HEK293 (cell line): ENCODE data around the gene SPRTN.
A peak's percentile ranks its signal among the peaks of the same experiment; 100 is the strongest.

Experiments
- BCL11B ChIP-seq: fragments of 450-650 bp; formaldehyde crosslinking; IDR thresholded peaks from 2 replicates; pipeline ENCODE4 v1.5.1; 2016; ENCODE audit warnings: low read depth, missing biosample characterization, missing genetic modification characterization
- FEZF1 ChIP-seq: fragments of 450-650 bp; formaldehyde crosslinking; IDR thresholded peaks from 2 replicates; pipeline ENCODE4 v1.5.1; 2016; ENCODE audit warnings: missing biosample characterization, missing genetic modification characterization
- IKZF3 ChIP-seq: fragments of 450-650 bp; IDR thresholded peaks from 2 replicates; pipeline ENCODE4 v1.5.0; 2018; ENCODE audit warnings: missing biosample characterization, mild to moderate bottlenecking, missing genetic modification characterization, moderate library complexity
- MEIS1 ChIP-seq: sonication (generic); formaldehyde crosslinking; IDR thresholded peaks from 2 replicates; pipeline ENCODE4 v1.8.1; 2022; ENCODE audit warnings: missing genetic modification reagents, mild to moderate bottlenecking, borderline replicate concordance
- PATZ1 ChIP-seq: fragments of 450-650 bp; formaldehyde crosslinking; IDR thresholded peaks from 2 replicates; pipeline ENCODE4 v1.5.1; 2016; ENCODE audit warnings: missing biosample characterization, missing genetic modification characterization
- REPIN1 ChIP-seq: fragments of 450-650 bp; formaldehyde crosslinking; IDR thresholded peaks from 2 replicates; pipeline ENCODE4 v1.5.1; 2017; ENCODE audit warnings: missing biosample characterization, missing genetic modification characterization, low read depth
- ZBTB1 ChIP-seq: fragments of 450-650 bp; formaldehyde crosslinking; IDR thresholded peaks from 2 replicates; pipeline ENCODE4 v1.5.1; 2016; ENCODE audit warnings: missing biosample characterization, missing genetic modification characterization
- ZBTB17 ChIP-seq: fragments of 450-650 bp; formaldehyde crosslinking; IDR thresholded peaks from 2 replicates; pipeline ENCODE4 v1.5.1; 2016; ENCODE audit warnings: missing biosample characterization, missing genetic modification characterization
- ZNF121 ChIP-seq: fragments of 450-650 bp; formaldehyde crosslinking; IDR thresholded peaks from 2 replicates; pipeline ENCODE4 v1.5.1; 2016; ENCODE audit warnings: missing biosample characterization, missing genetic modification characterization
- ZNF132 ChIP-seq: fragments of 450-650 bp; formaldehyde crosslinking; IDR thresholded peaks from 2 replicates; pipeline ENCODE4 v1.5.1; 2017; ENCODE audit warnings: missing biosample characterization, missing genetic modification characterization, borderline replicate concordance
- ZNF2 ChIP-seq: fragments of 450-650 bp; formaldehyde crosslinking; IDR thresholded peaks from 2 replicates; pipeline ENCODE4 v1.5.1; 2016; ENCODE audit warnings: missing biosample characterization, missing genetic modification characterization
- ZNF202 ChIP-seq: fragments of 450-650 bp; formaldehyde crosslinking; IDR thresholded peaks from 2 replicates; pipeline ENCODE4 v1.5.1; 2016; ENCODE audit warnings: missing biosample characterization, missing genetic modification characterization, borderline replicate concordance
- ZNF214 ChIP-seq: fragments of 450-650 bp; formaldehyde crosslinking; IDR thresholded peaks from 2 replicates; pipeline ENCODE4 v1.5.1; 2017; ENCODE audit warnings: missing biosample characterization, mild to moderate bottlenecking, missing genetic modification characterization, borderline replicate concordance
- ZNF26 ChIP-seq: fragments of 450-650 bp; formaldehyde crosslinking; IDR thresholded peaks from 2 replicates; pipeline ENCODE4 v1.5.1; 2016; ENCODE audit warnings: missing biosample characterization, missing genetic modification characterization
- ZNF280C ChIP-seq: fragments of 450-650 bp; formaldehyde crosslinking; IDR thresholded peaks from 2 replicates; pipeline ENCODE4 v1.5.1; 2016; ENCODE audit warnings: missing biosample characterization, missing genetic modification characterization
- ZNF335 ChIP-seq: fragments of 450-650 bp; formaldehyde crosslinking; conservative IDR thresholded peaks from 2 replicates; pipeline ENCODE4 v1.5.1; 2016; ENCODE audit warnings: missing biosample characterization, missing genetic modification characterization
- ZNF341 ChIP-seq: fragments of 450-650 bp; formaldehyde crosslinking; IDR thresholded peaks from 2 replicates; pipeline ENCODE4; 2016; ENCODE audit warnings: low read depth, missing biosample characterization, missing genetic modification characterization
- ZNF394 ChIP-seq: fragments of 450-650 bp; formaldehyde crosslinking; IDR thresholded peaks from 2 replicates; pipeline ENCODE4 v1.5.1; 2016; ENCODE audit warnings: missing biosample characterization, missing genetic modification characterization, mild to moderate bottlenecking, moderate library complexity, borderline replicate concordance
- ZNF529 ChIP-seq: fragments of 450-650 bp; formaldehyde crosslinking; IDR thresholded peaks from 2 replicates; pipeline ENCODE4 v1.5.1; 2017; ENCODE audit warnings: missing genetic modification characterization, missing biosample characterization; ENCODE audit not compliant: insufficient replicate concordance
- ZNF560 ChIP-seq: fragments of 450-650 bp; formaldehyde crosslinking; IDR thresholded peaks from 2 replicates; pipeline ENCODE4 v1.5.1; 2017; ENCODE audit warnings: missing biosample characterization, missing genetic modification characterization, borderline replicate concordance
- ZNF624 ChIP-seq: fragments of 450-650 bp; formaldehyde crosslinking; IDR thresholded peaks from 2 replicates; pipeline ENCODE4 v1.5.1; 2017; ENCODE audit warnings: missing biosample characterization, missing genetic modification characterization
- ZNF664 ChIP-seq: fragments of 450-650 bp; formaldehyde crosslinking; IDR thresholded peaks from 2 replicates; pipeline ENCODE4 v1.5.1; 2016; ENCODE audit warnings: missing biosample characterization, missing genetic modification characterization
- ZNF677 ChIP-seq: fragments of 450-650 bp; IDR thresholded peaks from 2 replicates; pipeline ENCODE4 v1.5.0; 2018; ENCODE audit warnings: missing biosample characterization, mild to moderate bottlenecking, missing genetic modification characterization, moderate library complexity
- ZNF768 ChIP-seq: fragments of 450-650 bp; formaldehyde crosslinking; IDR thresholded peaks from 2 replicates; pipeline ENCODE4 v1.5.1; 2018; ENCODE audit warnings: missing biosample characterization, mild to moderate bottlenecking, missing genetic modification characterization
- ZNF791 ChIP-seq: fragments of 450-650 bp; formaldehyde crosslinking; IDR thresholded peaks from 2 replicates; pipeline ENCODE4 v1.5.1; 2016; ENCODE audit warnings: missing biosample characterization, missing genetic modification characterization
- ZNF830 ChIP-seq: fragments of 450-650 bp; IDR thresholded peaks from 2 replicates; pipeline ENCODE4 v1.5.0; 2018; ENCODE audit warnings: missing biosample characterization, missing genetic modification characterization, low read depth, mild to moderate bottlenecking, moderate library complexity
- TF ChIP-seq, protein P1 (sequence below): fragments of 450-650 bp; formaldehyde crosslinking; IDR thresholded peaks from 2 replicates; pipeline ENCODE4 v1.5.1; 2016; ENCODE audit warnings: missing biosample characterization, missing genetic modification characterization
- TF ChIP-seq, protein P2 (sequence below): fragments of 450-650 bp; formaldehyde crosslinking; IDR thresholded peaks from 2 replicates; pipeline ENCODE4 v1.5.1; 2016; ENCODE audit warnings: missing biosample characterization, missing genetic modification characterization
- TF ChIP-seq, protein P3 (sequence below): fragments of 450-650 bp; formaldehyde crosslinking; IDR thresholded peaks from 2 replicates; pipeline ENCODE4 v1.5.1; 2016; ENCODE audit warnings: missing biosample characterization, missing genetic modification characterization

SPRTN gene

DNA sequence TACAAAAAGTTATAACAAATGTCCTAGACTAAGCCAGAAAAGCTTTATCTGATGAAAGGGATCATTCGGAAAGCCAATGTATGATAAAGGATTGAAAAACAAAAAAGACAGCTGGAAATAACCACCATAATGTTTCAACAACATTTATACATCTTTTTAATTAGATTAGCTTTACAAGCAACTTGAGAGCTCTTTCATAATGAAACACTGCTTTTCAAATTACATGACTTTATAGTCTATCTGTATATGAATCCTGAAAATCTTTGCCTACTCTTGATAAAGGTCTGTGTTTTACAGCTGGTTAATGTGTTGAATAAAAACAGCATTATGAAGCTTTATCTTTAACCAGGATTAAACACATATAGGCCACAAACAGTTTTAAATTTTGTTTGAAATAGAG, 25.5 kb downstream of the SPRTN start (continued):
- TF ChIP-seq ZNF121 (tag by site-specific recombination), result no peak
- no peak for TF ChIP-seq ZNF202 (tag by site-specific recombination)
- TF ChIP-seq FEZF1, result peak; percentile 79
- no peak for TF ChIP-seq ZBTB1 (tag by site-specific recombination)
- TF ChIP-seq ZNF2 (tag by site-specific recombination), result no peak
- TF ChIP-seq ZNF529 (tag by site-specific recombination), result no peak
- TF ChIP-seq ZNF664, result no peak
- peak; percentile 17; the same call in 1 of the 2 replicates for TF ChIP-seq IKZF3
- no peak for TF ChIP-seq ZBTB17 (tag by site-specific recombination)
- TF ChIP-seq ZNF791 (tag by site-specific recombination), result no peak
- TF ChIP-seq, protein P1, sequence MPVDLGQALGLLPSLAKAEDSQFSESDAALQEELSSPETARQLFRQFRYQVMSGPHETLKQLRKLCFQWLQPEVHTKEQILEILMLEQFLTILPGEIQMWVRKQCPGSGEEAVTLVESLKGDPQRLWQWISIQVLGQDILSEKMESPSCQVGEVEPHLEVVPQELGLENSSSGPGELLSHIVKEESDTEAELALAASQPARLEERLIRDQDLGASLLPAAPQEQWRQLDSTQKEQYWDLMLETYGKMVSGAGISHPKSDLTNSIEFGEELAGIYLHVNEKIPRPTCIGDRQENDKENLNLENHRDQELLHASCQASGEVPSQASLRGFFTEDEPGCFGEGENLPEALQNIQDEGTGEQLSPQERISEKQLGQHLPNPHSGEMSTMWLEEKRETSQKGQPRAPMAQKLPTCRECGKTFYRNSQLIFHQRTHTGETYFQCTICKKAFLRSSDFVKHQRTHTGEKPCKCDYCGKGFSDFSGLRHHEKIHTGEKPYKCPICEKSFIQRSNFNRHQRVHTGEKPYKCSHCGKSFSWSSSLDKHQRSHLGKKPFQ (tag by site-specific recombination), result peak; percentile 60; the same call in 1 of the 2 replicates
- TF ChIP-seq, protein P2, sequence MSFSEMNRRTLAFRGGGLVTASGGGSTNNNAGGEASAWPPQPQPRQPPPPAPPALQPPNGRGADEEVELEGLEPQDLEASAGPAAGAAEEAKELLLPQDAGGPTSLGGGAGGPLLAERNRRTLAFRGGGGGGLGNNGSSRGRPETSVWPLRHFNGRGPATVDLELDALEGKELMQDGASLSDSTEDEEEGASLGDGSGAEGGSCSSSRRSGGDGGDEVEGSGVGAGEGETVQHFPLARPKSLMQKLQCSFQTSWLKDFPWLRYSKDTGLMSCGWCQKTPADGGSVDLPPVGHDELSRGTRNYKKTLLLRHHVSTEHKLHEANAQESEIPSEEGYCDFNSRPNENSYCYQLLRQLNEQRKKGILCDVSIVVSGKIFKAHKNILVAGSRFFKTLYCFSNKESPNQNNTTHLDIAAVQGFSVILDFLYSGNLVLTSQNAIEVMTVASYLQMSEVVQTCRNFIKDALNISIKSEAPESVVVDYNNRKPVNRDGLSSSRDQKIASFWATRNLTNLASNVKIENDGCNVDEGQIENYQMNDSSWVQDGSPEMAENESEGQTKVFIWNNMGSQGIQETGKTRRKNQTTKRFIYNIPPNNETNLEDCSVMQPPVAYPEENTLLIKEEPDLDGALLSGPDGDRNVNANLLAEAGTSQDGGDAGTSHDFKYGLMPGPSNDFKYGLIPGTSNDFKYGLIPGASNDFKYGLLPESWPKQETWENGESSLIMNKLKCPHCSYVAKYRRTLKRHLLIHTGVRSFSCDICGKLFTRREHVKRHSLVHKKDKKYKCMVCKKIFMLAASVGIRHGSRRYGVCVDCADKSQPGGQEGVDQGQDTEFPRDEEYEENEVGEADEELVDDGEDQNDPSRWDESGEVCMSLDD (tag by site-specific recombination), result no peak
- TF ChIP-seq ZNF214 (tag by site-specific recombination), result no peak
- no peak for TF ChIP-seq ZNF132 (tag by site-specific recombination)
- no peak for TF ChIP-seq ZNF677 (tag by site-specific recombination)
- no peak for TF ChIP-seq REPIN1 (tag by site-specific recombination)
- no peak for TF ChIP-seq ZNF560 (tag by site-specific recombination)
- no peak for TF ChIP-seq ZNF341 (tag by site-specific recombination)
- no peak for TF ChIP-seq ZNF768
- TF ChIP-seq, protein P3, sequence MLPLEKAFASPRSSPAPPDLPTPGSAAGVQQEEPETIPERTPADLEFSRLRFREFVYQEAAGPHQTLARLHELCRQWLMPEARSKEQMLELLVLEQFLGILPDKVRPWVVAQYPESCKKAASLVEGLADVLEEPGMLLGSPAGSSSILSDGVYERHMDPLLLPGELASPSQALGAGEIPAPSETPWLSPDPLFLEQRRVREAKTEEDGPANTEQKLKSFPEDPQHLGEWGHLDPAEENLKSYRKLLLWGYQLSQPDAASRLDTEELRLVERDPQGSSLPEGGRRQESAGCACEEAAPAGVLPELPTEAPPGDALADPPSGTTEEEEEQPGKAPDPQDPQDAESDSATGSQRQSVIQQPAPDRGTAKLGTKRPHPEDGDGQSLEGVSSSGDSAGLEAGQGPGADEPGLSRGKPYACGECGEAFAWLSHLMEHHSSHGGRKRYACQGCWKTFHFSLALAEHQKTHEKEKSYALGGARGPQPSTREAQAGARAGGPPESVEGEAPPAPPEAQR (tag by site-specific recombination), result no peak
- no peak for TF ChIP-seq ZNF394 (tag by site-specific recombination)
- TF ChIP-seq MEIS1 (CRISPR knock-in tag), result no peak
- no peak for TF ChIP-seq ZNF335 (tag by site-specific recombination)
- TF ChIP-seq ZNF280C (tag by site-specific recombination), result no peak
- no peak for TF ChIP-seq ZNF830 (tag by site-specific recombination)
- no peak for TF ChIP-seq ZNF624 (tag by site-specific recombination)
- TF ChIP-seq ZNF26, result no peak
- no peak for TF ChIP-seq PATZ1 (tag by site-specific recombination)
- TF ChIP-seq BCL11B (tag by site-specific recombination), result peak; percentile 69
